HG02610 (cell line): ENCODE results near the gene MAPK8.
"Not testable (repeated sequence)": the region's sequence is repeated elsewhere in the genome, so short reads cannot be mapped to it uniquely, and the experiment has no call there.

Experiments
- ATAC-seq: cut with Tn5 transposase; IDR thresholded peaks from one replicate; pipeline ENCODE4 v1.9.1; 2021; ENCODE audit warnings: mild to moderate bottlenecking, moderate library complexity; ENCODE audit not compliant: unreplicated experiment

MAPK8 gene

DNA sequence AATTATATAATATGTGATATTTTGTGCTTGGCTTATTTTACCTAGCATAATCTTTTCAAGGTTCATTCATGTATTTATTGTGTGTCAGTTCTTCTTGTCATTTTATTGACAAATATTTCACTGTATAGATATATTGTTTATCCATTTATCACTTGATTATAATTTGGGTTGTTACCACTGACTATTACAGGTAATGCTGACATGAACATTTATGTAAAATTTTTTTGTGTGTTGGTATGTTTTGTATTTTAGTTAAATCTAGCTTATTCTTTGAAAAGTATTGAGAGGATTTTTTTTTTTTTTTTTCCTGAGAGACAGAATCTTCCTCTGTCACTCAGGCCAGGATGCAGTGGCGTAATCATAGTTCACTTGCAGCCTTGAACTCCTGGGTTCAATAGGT lies 107.7 kb downstream of the MAPK8 start:
- no peak for ATAC-seq

DNA sequence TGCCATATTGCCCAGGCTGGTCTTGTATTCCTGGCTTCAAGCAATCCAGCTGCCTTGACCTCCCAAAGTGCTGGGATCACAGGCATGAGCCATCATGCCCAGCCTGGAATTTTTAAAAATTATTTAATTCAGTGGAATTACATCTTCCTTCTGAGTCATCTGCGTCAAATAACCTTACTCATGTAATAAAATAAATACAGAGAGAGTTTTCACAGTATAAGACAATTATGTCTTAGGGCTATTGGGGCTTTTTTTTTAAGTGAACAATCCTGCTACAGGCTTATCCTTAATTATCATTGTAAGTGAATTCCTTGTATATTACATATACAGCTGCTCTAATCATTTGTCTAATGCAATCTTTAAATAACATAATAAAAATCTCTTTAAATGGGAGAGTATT lies 108.3 kb downstream of the MAPK8 start:
- no peak for ATAC-seq

DNA sequence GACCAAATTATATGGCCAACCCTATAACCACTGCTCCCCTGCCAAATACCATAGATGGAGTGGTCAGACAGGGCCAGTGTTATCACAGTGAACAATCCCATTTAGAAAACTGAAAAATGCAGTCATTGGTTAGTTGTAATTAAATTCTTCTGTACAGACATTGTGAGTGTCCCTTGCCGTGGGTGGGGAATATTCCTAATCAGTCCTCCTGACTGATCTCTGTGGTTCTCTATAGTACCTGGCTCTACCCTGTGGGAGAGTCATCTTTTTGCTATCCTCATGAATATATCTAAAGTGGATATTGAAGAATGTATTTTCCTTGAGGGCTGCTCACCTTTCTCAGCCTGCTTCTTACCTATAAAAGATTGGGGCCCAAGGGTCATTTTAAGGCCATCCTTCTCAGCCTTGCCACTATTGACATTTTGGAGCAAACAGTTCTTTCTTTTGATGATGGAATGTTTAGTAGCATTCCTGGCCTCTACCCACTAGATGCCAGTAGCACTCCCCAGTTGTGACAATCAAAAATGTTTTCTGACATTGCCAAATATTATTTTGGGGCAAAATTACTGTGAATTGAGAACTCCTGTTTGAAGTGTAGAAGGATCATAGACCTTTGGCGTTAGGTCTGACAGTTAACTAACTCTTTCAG lies 110.2 kb downstream of the MAPK8 start:
- no peak for ATAC-seq

DNA sequence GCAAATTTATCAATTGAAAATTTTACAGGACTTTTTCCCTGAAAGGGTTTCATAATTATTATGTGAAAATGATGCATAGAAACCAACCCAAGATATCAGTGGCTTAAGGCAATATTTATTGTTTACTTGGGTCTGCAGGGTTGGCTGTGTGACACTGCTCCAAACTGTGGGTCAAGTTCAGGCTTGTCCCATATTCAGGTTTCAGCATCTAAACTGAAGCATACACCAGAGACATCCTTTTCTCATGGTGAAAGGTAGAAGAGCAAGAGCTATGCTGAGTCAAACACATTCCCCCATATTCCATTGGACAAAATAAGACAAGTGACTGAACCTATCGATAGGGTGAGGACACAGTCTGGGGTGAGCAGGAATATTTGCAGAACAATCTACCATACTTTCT lies 110.9 kb downstream of the MAPK8 start:
- no peak for ATAC-seq

DNA sequence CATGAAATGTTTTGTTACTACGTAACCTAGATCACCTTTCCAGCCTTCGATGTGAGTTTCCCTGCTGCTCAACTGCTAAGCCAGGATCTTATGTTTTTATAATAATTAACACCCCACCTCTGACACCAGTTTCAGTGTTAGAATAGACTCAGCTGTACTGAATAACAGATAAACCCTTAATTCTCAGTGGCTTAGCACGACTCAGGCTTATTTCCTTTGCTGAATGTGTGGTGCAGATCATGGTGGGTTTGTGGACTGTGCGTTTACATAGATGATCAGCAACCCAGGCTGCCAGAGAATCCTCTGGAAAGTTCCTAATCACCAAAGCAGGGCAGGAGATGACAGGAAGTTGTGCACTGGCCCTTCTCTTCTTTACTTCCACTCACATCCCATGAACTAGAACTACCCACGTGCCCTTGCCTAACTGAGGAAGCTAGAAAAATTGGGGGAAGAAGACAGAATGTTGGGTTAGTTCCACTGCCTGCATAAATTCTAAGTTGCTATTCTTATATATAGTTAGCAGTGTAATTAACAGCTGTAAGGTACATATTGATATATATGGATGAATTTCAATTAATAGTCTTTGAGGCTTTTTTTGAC lies 111.8 kb downstream of the MAPK8 start:
- no peak for ATAC-seq

DNA sequence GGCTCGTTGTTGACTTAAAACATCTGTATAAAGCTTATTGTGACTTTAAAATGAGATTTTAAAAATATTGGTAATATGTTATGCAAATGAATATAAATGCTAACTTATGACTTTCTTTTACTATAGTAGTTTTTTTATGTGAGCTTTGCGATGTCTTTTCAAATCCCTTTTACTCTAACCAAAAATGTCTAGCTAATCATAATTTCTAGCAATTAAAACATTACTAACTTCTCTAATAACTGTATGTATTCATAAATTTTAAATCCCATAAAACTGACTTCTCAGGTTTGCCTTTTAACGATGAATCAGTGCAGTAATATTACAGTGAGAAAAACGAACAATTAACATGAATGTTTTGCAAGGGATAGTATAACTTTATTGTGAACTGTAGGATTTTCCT lies 113.2 kb downstream of the MAPK8 start:
- no peak for ATAC-seq

DNA sequence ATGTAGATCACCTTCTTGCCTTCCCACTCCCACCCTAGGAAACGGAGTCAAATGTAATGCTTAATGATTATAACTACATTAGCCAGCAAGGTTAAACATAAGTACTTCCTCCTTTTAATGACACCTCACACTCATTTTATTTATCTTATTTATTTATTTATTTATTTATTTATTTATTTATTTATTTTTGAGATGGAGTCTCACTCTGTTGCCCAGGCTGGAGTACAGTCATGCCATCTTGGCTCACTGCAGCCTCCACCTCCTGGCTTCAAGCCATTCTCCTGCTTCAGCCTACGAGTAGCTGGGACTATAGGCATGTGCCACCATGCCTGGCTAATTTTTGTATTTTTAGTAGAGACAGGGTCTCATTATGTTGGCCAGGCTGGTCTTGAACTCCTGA lies 115.4 kb downstream of the MAPK8 start:
- ATAC-seq = not testable (repeated sequence)

DNA sequence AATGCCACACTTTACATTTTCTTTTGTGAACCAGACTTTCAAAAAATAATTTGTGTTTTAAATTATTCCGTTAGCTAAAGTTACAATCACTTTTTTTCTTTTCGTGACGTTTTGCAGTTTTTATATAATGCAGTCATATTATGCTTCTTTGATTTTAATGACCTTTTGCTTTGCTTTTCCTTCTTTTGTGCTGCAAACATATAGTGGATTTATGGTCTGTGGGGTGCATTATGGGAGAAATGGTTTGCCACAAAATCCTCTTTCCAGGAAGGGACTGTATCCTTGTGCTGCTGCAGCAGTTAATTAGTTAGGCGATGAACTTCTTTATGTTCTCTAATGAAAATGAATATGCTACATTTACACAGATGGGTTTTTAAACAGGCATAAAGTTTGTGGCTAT lies 117.4 kb downstream of the MAPK8 start:
- ATAC-seq = no peak

DNA sequence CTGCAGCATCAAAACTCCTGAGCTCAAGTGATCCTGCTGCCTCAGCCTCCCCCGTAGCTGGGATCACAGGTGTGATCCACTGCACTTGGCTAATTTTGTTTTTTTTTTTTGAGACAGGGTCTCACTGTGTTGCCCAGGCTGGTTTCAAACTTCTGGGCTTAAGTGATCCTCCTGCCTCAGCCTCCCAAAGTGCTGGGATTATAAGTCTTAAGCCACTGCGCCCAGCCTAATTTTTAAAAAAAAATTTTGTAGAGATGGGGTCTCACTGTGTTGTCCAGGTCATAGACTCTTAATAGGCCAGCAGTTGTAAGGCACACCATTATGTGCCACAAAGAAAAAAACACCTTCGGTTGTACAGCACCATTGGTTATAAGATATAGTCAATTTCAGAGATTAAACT lies 122.4 kb downstream of the MAPK8 start:
- no peak for ATAC-seq

DNA sequence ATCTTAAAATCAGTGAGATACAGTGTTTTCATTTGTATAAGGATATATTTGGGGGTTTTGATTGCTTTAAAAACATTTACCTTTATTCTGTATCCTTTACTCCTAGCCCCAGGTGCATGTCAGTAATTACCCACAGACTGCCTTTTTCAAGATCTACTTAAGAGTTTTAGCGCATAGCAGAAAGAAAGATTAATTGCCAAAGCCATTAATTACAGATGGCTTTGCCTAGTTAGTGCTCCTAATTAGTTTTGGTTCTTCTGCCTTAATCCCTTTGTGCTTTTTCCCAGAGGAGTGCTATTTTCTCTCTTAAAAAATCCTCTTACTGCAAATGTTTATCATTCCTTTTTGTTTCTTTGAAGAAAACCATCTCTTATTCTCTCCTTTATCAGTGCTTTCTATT lies 122.8 kb downstream of the MAPK8 start:
- ATAC-seq = no peak

DNA sequence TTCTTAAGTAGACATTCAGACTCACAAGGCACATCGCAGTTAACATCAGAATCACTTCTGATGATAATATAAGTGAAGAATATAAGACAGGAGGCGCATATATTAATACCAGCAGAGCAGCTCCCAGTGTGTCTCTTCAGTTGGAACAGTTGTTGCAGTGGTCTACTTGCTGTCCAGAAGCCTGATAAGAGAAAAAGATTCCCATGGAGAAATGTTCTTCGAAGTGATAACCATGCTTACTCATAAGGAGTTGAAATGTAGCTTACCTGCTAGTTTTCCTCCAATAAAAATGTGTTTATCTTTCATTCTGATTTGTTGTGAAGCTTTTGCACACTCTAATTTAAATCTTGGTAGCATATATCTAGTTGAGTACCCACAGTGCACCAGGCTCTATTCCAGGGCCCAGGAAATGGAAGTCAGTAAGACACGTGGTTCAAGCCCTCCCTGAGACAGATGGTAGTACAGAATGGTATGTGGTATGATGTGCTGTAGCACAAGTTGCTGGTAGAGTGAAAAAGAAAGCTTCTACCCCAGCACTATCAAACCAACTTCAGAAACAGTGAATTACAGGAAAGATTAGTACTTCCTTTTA lies 124.0 kb downstream of the MAPK8 start:
- no peak for ATAC-seq

DNA sequence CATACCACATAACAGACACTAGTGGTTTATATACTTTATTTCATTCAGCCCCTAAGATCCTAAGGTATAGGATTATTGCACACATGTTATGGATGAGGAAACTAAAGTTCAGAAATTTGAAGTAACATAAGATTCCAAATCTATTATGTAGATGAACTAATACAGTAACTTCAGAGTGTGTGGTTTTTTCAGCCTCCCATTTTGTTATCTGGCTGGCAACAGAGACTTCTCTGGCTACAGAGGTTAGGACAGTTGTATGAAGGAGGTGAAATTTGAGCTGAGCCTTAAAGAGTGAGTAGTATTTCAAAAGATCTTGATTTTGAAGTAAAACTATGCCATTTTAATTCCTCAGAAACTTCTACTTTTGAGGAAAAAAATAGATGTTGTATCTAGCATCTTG lies 125.4 kb downstream of the MAPK8 start:
- ATAC-seq = no peak

DNA sequence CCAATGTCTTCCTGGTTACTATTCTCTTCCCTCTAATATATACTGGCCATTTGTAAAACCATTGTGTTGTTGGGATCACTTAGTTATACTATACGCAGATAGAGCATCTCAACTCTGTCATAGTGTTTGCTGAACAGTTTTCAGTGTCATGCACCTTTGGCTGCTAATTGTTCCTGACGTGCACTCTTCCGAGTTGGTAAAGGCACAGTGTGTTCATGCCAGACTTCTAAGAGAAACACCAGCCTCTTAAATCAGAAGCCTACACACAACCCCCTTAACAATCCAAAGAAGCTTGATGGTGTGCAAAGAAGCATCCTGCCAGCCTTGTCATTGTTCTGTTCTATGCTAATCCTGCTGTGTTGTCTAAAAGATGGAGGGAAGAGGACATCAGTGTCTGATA lies 131.1 kb downstream of the MAPK8 start:
- ATAC-seq = no peak

DNA sequence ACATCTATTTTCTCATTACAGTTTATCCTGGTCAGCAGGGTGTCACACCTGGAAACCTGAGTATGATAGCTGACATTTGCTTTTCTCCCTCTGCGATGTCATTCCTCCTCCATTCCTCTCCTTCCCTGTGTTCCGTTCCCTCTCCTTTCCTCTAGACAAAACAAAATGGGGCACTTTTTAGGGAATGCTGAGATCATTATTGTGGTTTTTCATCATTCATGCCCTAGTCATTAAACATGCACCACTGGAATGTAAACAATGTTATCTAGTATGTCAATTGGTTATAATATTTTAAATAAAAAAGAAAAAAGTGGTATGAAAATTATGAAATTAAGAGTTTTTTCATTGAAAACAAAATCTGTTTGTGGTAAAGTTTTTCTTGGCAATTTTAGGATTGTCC lies 132.6 kb downstream of the MAPK8 start:
- no peak for ATAC-seq

DNA sequence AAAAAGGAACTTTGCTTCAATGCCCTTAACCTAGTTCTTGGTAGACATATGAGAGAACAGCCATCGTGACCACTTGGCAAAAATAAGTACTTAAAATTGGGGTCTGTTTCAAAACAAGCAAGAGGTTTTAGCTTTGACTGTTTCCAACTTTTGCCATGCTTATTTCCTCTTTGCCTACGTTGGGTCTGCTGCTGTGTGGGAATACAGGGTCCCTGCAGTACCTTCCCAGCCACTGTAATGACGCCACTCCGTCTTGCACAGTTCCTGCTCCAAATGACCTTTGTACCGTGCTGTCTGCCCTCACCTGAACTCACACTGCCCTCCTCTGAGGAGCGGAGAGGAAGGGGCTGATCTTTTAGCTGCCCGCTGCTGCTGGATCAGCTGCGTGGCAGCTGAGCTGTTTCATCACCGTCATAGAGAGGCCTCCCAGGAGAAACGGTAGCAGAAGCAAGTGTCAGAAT lies 133.1 kb downstream of the MAPK8 start:
- ATAC-seq = no peak

DNA sequence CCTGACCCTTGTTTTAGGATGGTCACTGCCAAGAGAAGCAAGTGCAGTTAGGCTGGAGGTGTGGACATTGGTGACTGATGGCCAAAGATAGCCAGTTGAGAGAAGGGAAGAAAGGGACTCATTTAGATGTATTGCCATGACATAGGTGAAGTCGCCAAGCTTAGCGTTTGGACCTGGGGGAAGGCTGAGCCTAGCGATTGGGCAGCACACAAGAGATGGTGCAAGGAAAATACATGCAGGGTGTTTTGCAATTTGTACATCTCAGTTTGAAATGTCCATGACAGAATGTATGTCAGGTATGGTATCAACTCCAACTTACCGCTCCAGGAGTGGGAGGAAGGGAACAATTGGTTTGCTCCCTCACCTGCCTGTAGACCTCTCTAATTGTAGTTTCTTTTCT lies 134.3 kb downstream of the MAPK8 start:
- no peak for ATAC-seq

DNA sequence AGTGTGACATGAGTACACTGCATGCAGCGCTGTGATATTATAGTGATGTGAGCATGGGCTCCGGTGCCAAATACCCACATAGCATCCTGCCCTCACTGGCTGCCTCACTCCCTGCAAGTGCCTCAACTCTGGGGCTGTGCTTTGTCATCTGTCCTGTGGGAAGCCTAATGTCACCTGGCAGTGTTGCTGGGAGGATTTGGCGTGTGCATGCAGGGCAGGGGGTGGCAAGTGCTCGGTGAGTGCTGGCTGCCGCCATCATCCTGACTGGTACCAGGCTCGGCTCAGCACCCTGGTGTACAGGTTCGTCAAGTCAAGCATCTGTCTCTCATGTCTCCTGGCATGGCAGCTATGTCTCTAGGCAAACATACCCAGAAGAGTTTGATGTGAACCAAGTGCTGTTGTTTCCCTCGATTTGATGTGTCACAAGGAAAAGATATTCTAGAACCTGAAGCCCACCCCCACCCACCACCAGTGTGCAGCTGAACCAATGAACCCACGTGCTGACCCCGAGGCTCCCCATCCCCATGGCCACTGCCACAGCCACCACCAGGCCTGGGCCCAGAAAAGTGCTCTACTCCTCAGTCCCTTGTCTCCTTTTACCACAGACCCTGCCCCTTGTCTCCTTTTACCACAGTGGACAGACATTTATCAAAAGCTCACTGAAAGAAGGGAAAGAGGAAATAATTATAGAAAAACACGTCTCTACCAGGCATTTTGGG lies 135.8 kb downstream of the MAPK8 start:
- no peak for ATAC-seq

DNA sequence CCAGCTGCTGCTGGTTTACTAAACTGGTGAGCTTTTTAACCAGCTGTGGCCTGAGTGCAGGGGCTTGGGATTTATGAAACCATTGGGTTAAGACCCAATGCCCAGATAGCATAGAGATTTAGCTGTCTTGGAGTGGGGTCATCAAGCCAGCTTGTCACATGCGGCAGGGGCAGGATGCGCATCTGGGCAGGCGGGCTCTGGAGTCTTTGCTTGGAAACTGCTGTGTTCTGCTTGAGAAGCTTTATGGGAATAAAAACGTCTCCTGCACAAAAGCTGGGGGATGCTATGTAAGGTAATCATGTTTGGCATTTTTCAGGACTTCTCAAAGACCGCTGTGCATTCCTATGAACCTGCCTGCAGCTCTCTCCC lies 136.3 kb downstream of the MAPK8 start:
- ATAC-seq = no peak

DNA sequence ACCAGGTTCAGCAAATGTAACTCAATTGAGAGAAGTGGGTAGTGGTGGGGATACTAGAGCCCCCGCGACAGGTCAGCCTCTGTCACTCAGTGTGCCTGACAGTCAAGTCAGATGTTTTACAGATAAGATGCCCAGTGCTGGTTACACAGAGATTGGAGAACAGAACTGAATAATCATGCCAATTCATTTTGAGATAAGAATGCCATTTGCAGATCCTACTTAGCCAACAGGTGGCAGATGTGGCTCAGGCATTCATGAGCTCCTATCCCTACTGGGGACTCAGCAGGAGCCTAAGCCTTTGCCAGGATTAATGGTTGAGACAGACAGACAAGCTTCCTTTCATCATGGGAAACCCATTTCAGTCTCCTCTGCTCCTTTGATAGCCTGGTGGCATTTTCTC lies 137.8 kb downstream of the MAPK8 start:
- ATAC-seq = no peak

DNA sequence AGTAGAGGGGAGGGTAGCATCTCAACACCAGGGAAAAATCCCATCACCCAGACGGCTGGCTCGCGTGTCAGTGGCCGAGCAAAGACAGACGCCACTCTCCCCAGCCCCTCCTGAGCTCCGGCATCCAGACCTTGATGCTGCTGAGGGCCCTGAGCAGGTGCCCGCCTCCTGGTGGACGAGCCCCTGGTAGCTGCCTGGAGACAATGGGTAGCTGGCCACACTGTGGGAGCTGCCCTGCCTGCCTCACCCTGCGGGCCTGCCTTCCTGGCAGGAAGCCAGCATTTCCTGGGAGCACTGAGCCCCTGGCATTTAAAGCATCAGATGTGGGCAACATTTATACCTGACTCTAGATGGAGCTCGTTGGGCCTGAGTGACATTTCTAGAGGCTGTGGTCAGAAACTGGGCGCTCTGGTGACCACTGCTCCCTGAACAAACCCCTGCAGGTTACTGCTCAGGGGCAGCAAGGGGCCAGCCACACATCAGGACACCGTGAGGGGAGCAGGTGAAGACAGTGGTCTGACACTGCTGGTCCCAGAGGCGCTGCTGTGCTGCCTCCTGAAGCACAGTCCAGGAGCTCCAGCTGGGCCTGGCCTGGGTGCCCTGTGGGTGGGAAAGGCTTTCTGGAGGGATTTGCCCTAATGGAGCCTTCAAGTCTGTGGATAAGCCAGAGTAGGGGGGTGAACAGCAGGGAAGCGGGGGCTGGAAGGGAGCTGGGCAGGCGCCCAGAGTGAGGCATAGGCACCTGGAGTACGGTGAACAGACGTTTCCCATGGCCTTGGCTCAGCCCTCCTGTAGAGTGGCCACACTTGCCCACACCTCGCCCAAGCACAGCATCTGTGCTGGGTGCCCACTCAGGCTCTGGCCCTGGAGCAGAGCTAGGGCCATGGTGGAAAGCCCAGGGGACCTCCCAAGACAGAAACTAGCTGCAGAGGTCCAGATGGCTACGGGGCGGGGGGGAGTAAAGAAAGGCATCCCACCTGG lies 138.7 kb downstream of the MAPK8 start:
- ATAC-seq = no peak

DNA sequence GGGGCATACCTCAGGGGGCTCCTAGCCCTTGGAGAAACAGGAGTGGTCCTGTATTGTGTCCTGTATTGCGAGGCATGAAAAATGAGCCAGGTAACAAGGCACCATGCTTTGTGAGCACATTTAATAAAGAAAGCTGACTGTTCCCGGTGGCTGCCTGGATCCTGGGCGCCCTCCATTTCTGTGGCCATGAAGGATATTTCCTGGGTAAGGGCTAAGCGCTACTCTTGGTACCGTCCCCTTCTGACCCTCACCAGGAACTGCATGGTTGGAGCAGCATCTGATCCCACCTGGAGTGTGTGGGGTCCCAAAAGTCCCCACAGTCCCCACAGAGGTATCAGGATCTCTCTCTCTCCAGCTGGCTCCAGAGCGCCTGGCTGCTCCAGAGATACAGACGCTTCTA lies 139.5 kb downstream of the MAPK8 start:
- no peak for ATAC-seq
